AG09309 (cell line): ENCODE measurements around the gene OPTC.
A peak's percentile ranks its signal among the peaks of the same experiment; 100 is the strongest.

ENCODE experiments used
- DNase-seq: peaks from one replicate; pipeline ENCODE4 v3.0.0-alpha.2; 2010; ENCODE audit warnings: low read depth
- H3K4me3 ChIP-seq: 2 replicates; pipeline ENCODE4 v1.5.1; 2011; ENCODE audit warnings: mild to moderate bottlenecking, low read depth, low read length, moderate library complexity; ENCODE audit not compliant: control insufficient read depth
- TF ChIP-seq, protein P1 (sequence below): IDR thresholded peaks from 2 replicates; pipeline ENCODE4 v1.5.1; 2011; ENCODE audit warnings: mild to moderate bottlenecking, low read depth, low read length, inconsistent platforms; ENCODE audit not compliant: insufficient read depth, control insufficient read depth; ENCODE audit errors: missing control alignments

Gene OPTC

DNA sequence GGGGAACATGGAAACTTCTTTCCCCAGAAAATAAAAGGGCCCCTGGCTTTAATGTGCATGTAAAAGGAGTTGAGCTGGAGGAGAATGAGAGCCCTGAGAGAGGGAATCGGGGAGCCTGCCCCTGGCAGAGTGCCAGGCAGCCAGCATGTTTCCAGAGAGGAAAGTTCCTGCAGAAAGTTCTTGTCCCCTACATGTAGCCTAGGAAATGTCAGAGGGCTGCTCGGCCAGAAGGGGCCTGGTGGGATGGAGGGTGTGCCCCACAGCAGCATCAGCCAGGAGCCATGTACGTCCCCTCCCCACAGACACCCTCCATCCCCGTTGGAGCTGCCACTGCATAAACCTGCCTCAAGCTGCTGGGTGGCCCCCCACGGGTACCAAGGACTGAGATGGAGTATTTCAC, 23.7 kb upstream of the OPTC start:
- H3K4me3 ChIP-seq: no peak overlapping the region
- TF ChIP-seq, protein P1, sequence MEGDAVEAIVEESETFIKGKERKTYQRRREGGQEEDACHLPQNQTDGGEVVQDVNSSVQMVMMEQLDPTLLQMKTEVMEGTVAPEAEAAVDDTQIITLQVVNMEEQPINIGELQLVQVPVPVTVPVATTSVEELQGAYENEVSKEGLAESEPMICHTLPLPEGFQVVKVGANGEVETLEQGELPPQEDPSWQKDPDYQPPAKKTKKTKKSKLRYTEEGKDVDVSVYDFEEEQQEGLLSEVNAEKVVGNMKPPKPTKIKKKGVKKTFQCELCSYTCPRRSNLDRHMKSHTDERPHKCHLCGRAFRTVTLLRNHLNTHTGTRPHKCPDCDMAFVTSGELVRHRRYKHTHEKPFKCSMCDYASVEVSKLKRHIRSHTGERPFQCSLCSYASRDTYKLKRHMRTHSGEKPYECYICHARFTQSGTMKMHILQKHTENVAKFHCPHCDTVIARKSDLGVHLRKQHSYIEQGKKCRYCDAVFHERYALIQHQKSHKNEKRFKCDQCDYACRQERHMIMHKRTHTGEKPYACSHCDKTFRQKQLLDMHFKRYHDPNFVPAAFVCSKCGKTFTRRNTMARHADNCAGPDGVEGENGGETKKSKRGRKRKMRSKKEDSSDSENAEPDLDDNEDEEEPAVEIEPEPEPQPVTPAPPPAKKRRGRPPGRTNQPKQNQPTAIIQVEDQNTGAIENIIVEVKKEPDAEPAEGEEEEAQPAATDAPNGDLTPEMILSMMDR: no peak
- no peak for DNase-seq

DNA sequence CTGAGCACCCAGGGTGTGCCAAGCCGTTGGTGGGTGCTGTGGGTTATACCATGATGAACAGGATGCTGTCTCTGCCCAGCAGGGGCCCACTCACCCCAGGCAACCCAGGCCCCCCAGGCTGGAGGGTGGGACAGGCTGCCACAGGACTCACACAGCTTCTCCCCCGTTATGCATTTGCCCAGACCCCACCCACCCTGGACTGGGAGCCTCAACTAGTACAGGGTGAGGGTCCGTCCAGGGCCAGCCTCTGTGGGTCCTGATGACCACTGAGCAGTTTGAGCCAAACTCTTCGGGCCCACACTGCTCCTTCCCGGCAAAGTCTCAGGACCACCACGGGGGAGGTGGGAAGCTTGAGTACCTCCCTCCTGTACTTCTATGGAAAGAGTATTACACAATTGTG, 22.1 kb upstream of the OPTC start:
- DNase-seq: no peak
- H3K4me3 ChIP-seq: no peak overlapping the region
- TF ChIP-seq, protein P1: no peak

DNA sequence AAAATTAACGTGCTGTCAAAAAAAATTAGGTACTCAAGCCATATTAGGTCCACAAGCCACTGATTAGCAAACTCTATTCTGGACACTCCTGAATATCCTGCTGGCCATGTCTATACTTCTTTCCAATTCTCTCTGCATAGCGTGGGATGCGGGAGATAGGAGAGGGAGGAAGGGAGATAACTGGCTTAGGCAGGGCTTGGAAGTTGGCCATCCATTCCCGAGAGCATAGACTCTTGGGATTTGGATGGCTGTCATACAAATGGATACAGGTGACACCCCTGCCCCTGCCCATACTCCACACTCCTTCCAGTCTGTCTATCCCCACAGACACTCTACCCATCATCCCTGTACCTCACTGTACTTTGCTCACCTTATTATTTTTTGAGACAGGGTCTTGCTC, 20.7 kb upstream of the OPTC start:
- TF ChIP-seq, protein P1: no peak
- no peak for DNase-seq
- H3K4me3 ChIP-seq: no peak overlapping the region

DNA sequence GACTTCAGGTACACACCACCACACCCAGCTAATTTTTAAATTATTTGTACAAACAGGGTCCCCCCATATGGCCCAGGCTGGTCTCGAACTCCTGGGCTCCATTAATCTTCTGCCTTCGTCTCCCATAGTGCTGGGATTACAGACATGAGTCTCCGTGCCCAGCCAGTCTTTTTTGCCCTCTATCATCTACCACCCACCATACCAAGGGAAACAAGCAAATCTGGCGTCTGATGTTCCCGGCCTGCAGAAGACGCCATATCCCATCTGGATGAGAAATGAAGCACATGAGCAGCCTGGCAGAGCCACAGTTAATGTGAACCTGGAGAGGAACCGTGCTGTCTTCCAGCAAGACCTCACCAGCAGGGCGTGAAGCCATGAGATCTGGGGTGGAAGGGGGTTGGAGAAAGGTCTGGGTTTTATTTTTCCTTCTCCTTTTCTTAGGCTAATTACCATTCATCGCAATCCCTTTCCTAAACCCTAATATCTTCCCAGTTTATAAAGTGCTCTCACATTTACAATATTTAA, 20.1 kb upstream of the OPTC start:
- TF ChIP-seq, protein P1: no peak

DNA sequence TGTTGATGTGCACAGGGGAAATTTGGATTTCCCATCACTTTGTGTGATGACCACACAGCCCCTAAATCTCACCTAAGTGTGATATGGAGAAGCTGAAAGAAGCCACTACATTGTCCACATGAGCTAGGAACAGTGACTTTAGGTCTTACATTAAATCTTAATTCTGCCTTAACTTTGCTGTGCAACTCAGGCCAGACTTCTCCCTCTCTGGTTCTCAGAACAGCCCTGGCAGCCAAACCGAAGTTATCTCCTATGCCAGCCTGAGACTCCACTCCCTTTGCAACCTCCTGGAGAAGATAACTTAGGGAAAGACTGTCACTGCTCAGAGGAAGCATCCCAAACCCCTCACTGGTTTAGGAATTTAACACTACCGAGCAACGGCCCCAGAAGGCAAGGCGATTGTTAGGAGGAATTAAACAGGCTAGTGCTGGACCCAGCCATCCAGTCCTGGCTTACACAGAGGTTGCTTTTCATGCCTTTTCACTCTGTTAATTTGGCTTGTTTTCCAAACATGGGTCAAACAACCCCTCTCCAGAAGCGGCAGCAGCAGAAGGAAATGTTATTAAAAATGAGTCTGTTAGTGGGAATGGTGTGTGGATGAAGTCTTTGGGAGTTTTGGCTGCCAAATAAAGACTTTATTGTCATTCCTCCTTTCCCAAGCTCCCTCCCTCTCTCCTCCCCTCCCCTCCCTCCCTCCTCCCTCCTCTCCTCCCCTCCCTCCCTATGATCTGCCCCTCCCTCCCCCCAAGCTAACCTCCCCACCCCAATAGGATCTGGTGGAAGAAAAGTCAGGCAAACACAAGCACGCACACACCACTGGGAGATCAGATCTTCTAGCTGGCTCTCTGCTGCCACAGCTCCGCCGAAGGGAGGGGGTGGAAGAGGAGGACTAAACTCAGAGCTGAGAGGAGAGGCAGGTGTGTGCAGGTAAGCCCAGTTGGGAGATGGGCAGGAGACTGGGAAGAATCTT, 18.7 kb upstream of the OPTC start, which contains the start of gene PRELP:
PRELP (plus strand) TSS at position 795 of the 970 bp plus-strand sequence. CDS start 7,379 bp downstream, outside the sequence.
- DNase-seq: peak; percentile 29
- no peak within 1 kb of the TSS for H3K4me3 ChIP-seq
- TF ChIP-seq, protein P1: peak; percentile 21

More for the DNA sequence above, 20.1 kb upstream of the OPTC start:
- H3K4me3 ChIP-seq: no peak overlapping the region
- no peak for DNase-seq

DNA sequence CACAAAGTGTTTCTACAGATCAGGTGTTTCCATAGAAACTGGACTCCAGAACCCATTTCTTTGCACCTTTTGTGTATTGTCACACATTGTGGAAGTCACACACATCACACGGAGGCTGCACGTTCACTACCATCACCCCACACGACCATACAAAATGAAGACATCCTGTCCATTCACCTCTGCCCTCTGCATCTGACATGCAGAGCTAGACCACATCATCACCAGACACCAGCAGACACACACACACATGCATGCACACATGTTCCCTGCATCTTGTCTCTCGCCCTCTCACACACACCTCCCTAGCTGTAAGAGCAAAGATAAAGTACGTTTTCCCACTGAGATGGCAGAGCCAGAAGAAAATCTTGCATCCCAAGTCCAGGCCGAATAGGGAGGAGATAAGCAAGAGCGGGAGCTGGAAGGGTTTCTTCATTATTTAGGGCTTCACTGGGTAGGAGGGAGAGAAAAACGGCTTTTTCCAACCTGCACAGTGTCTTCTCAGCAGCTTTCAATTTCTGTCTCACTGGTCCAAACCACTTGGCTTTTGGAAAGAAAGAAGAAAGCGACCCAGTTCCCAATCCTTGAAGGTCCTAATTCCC, 17.6 kb upstream of the OPTC start:
- no peak for DNase-seq
- TF ChIP-seq, protein P1: no peak
- no peak overlapping the region for H3K4me3 ChIP-seq
